GM12892 (cell line): ENCODE measurements around the gene SCGB1D4.
"Not testable (repeated sequence)": the region's sequence is repeated elsewhere in the genome, so short reads cannot be mapped to it uniquely, and the experiment has no call there.

Source experiments
- POLR2A ChIP-seq: IDR thresholded peaks from 2 replicates; pipeline ENCODE4 v1.6.1; 2011; ENCODE audit warnings: low read depth, low read length, control low read depth
- TAF1 ChIP-seq: IDR thresholded peaks from 2 replicates; pipeline ENCODE4 v1.6.1; 2011; ENCODE audit warnings: low read depth, mild to moderate bottlenecking, control low read depth, low read length, borderline replicate concordance

- not testable (repeated sequence) for TF ChIP-seq POLR2A, TAF1
Measured at GRCh38 chr11:62331264-62331663, 32.4 kb upstream of the SCGB1D4 start.
